HEK293T (cell line): ENCODE data around the gene CDK12.
"Not testable (repeated sequence)": the region's sequence is repeated elsewhere in the genome, so short reads cannot be mapped to it uniquely, and the experiment has no call there.

Experiments used
- CTCF ChIA-PET: fragments of 350-600 bp; formaldehyde crosslinking; extraction: SDS; loops from one replicate; lab custom pipeline; 2021; ENCODE audit warnings: antibody characterized with exemption, inconsistent platforms; lab: Yijun Ruan, JAX
- POLR2A ChIA-PET: fragments of 350-600 bp; formaldehyde crosslinking; extraction: SDS; loops from one replicate; lab custom pipeline; 2020; ENCODE audit warnings: antibody characterized with exemption, inconsistent platforms; lab: Yijun Ruan, JAX
- DNase-seq: peaks from one replicate; pipeline ENCODE4 v3.0.0; 2012; ENCODE audit warnings: mixed read lengths; ENCODE audit errors: extremely low spot score
- ARNT ChIP-seq: fragments of 450-650 bp; IDR thresholded peaks from 2 replicates; pipeline ENCODE4 v1.6.1; 2017; ENCODE audit warnings: mild to moderate bottlenecking
- BHLHE40 ChIP-seq: fragments of 450-650 bp; IDR thresholded peaks from 2 replicates; pipeline ENCODE4 v1.6.1; 2016; ENCODE audit warnings: mild to moderate bottlenecking, moderate library complexity, borderline replicate concordance
- CTBP1 ChIP-seq: fragments of 450-650 bp; IDR thresholded peaks from 2 replicates; pipeline ENCODE4 v1.6.1; 2016; ENCODE audit warnings: borderline replicate concordance
- ELF4 ChIP-seq: fragments of 450-650 bp; IDR thresholded peaks from 2 replicates; pipeline ENCODE4 v1.6.1; 2017; ENCODE audit warnings: antibody characterized with exemption
- FOXA1 ChIP-seq: fragments of 450-650 bp; IDR thresholded peaks from 2 replicates; pipeline ENCODE4 v1.6.1; 2016; ENCODE audit warnings: mild to moderate bottlenecking
- FOXK2 ChIP-seq: fragments of 450-650 bp; IDR thresholded peaks from 2 replicates; pipeline ENCODE4 v1.6.1; 2016; ENCODE audit warnings: mild to moderate bottlenecking
- FOXM1 ChIP-seq: fragments of 450-650 bp; IDR thresholded peaks from 2 replicates; pipeline ENCODE4 v1.6.1; 2017; ENCODE audit warnings: mild to moderate bottlenecking, borderline replicate concordance
- HDGF ChIP-seq: fragments of 450-650 bp; IDR thresholded peaks from 2 replicates; pipeline ENCODE4 v1.6.1; 2017; ENCODE audit warnings: antibody characterized with exemption, borderline replicate concordance
- L3MBTL2 ChIP-seq: fragments of 450-650 bp; conservative IDR thresholded peaks from 2 replicates; pipeline ENCODE4 v1.6.1; 2016; ENCODE audit warnings: mild to moderate bottlenecking
- LEF1 ChIP-seq: fragments of 450-650 bp; IDR thresholded peaks from 2 replicates; pipeline ENCODE4 v1.6.1; 2017; ENCODE audit warnings: mild to moderate bottlenecking, borderline replicate concordance
- NFRKB ChIP-seq: fragments of 450-650 bp; IDR thresholded peaks from 2 replicates; pipeline ENCODE4 v1.6.1; 2016; ENCODE audit warnings: mild to moderate bottlenecking, moderate library complexity
- PKNOX1 ChIP-seq: fragments of 450-650 bp; IDR thresholded peaks from 2 replicates; pipeline ENCODE4 v1.6.1; 2016
- SP1 ChIP-seq: fragments of 450-650 bp; IDR thresholded peaks from 2 replicates; pipeline ENCODE4 v1.6.1; 2017
- SUZ12 ChIP-seq: fragments of 450-650 bp; IDR thresholded peaks from 2 replicates; pipeline ENCODE4 v1.6.1; 2016; ENCODE audit warnings: mild to moderate bottlenecking
- TARDBP ChIP-seq: fragments of 450-650 bp; IDR thresholded peaks from 2 replicates; pipeline ENCODE4 v1.6.1; 2016
- ZNF384 ChIP-seq: fragments of 450-650 bp; IDR thresholded peaks from 2 replicates; pipeline ENCODE4 v1.6.1; 2016

The CDK12 gene

GRCh38 chr17:39473310-39473709, 12.0 kb downstream of the CDK12 start:
- DNase-seq = no peak
- no peak for TF ChIP-seq BHLHE40
- TF ChIP-seq NFRKB = no peak
- TF ChIP-seq L3MBTL2 = no peak
- no peak for TF ChIP-seq FOXA1
- no peak for TF ChIP-seq ARNT
- POLR2A ChIA-PET = interaction anchor here (0.6 kb wide), 1 partner anchor 11 kb away, joined by 4 read pairs; no protein-coding TSS in a partner anchor
- CTCF ChIA-PET = interaction anchor here (0.6 kb wide), 1 partner anchor 1028 kb away, joined by 4 read pairs; no protein-coding TSS in a partner anchor

GRCh38 chr17:39479631-39480030, 18.3 kb downstream of the CDK12 start:
- DNase-seq, CTCF ChIA-PET: not testable (repeated sequence)
- POLR2A ChIA-PET = interaction anchor here (1.0 to 2.0 kb wide), 2 partner anchors 17 to 18 kb away, joined by 3 to 10 read pairs; partner anchors contain the start of gene CDK12

GRCh38 chr17:39483506-39483905, 22.2 kb downstream of the CDK12 start:
- DNase-seq = no peak
- TF ChIP-seq TARDBP = no peak
- no peak for TF ChIP-seq HDGF
- no peak for TF ChIP-seq PKNOX1
- TF ChIP-seq ELF4 = no peak
- no peak for TF ChIP-seq LEF1
- TF ChIP-seq FOXK2 = no peak
- no peak for TF ChIP-seq BHLHE40
- TF ChIP-seq NFRKB = no peak
- TF ChIP-seq ZNF384 = no peak
- TF ChIP-seq ARNT = no peak
- TF ChIP-seq FOXM1 = no peak
- no peak for TF ChIP-seq CTBP1
- TF ChIP-seq FOXA1 = no peak
- no peak for TF ChIP-seq SUZ12
- ChIA-PET CTCF (no interaction called here), POLR2A (no interaction called here)

GRCh38 chr17:39484178-39484577, 22.9 kb downstream of the CDK12 start:
- DNase-seq = no peak
- ChIA-PET POLR2A (no interaction called here), CTCF (no interaction called here)
- TF ChIP-seq TARDBP (no peak), LEF1 (no peak), PKNOX1 (no peak), HDGF (no peak), L3MBTL2 (no peak), FOXM1 (no peak), CTBP1 (no peak), FOXA1 (no peak), SP1 (no peak), SUZ12 (no peak)

- ChIA-PET CTCF (interaction anchor here (0.6 to 1.2 kb wide), 2 partner anchors 136 to 934 kb away, joined by 3 to 5 read pairs; no protein-coding TSS in a partner anchor), POLR2A (interaction anchor here (1.5 to 2.3 kb wide), 2 partner anchors 23 to 34 kb away, joined by 6 to 20 read pairs; partner anchors contain the start of genes CDK12 and MED1)
These were observed 24.3 kb downstream of the CDK12 start for GRCh38 chr17:39485555-39485954.

GRCh38 chr17:39486242-39486641, 25.0 kb downstream of the CDK12 start:
- no peak for DNase-seq
- TF ChIP-seq ZNF384 (peak; percentile 37; the same call in 1 of the 2 replicates), LEF1 (no peak), SUZ12 (no peak), SP1 (no peak), FOXM1 (no peak), BHLHE40 (no peak), FOXA1 (no peak), ELF4 (no peak)
- ChIA-PET CTCF (interaction anchor here (0.7 kb wide), 2 partner anchors 185 to 824 kb away, joined by 3 to 4 read pairs; no protein-coding TSS in a partner anchor), POLR2A (interaction anchor here (2.3 kb wide), 1 partner anchor 24 kb away, joined by 20 read pairs; the partner anchor contains the start of gene CDK12)

More at GRCh38 chr17:39485555-39485954, 24.3 kb downstream of the CDK12 start:
- TF ChIP-seq ZNF384 (no peak), TARDBP (no peak), FOXM1 (no peak), LEF1 (no peak), BHLHE40 (no peak), SUZ12 (no peak), L3MBTL2 (no peak), HDGF (no peak), ELF4 (no peak), PKNOX1 (no peak), CTBP1 (no peak)
- DNase-seq = no peak

GRCh38 chr17:39487490-39487889, 26.2 kb downstream of the CDK12 start:
- POLR2A ChIA-PET = interaction anchor here (0.7 to 1.7 kb wide), 2 partner anchors 27 to 37 kb away, joined by 3 to 4 read pairs; partner anchors contain the start of gene CDK12
- CTCF ChIA-PET, DNase-seq: not testable (repeated sequence)
